H9 (cell line): ENCODE measurements around the gene DIP2C. TPM values are rescaled to one million over a fixed set of nuclear protein-coding genes. Genes with fewer than 3 reads are reported as not detected.

ENCODE experiments used
- DNase-seq: peaks from one replicate; pipeline ENCODE4 v3.0.0-alpha.2; 2017
- H2AFZ ChIP-seq: one replicate; pipeline ENCODE4 v1.6.1; 2013; ENCODE audit warnings: mild to moderate bottlenecking, low read length, control low read depth, moderate library complexity
- H2AK5ac ChIP-seq: 2 replicates; pipeline ENCODE4 v1.6.1; 2013; ENCODE audit warnings: low read length, control low read depth, mixed read lengths; ENCODE audit not compliant: insufficient read length
- H2BK120ac ChIP-seq: one replicate; pipeline ENCODE4 v1.6.1; 2013; ENCODE audit warnings: low read depth, mild to moderate bottlenecking, low read length, control low read depth, inconsistent platforms; ENCODE audit not compliant: poor library complexity, severe bottlenecking
- H2BK12ac ChIP-seq: 2 replicates; pipeline ENCODE4 v1.6.1; 2013; ENCODE audit warnings: low read length, control low read depth, mixed read lengths, low read depth; ENCODE audit not compliant: insufficient read length
- H2BK15ac ChIP-seq: 2 replicates; pipeline ENCODE4 v1.6.1; 2013; ENCODE audit warnings: low read depth, low read length, control low read depth
- H2BK20ac ChIP-seq: one replicate; pipeline ENCODE4 v1.6.1; 2013; ENCODE audit warnings: low read depth, mild to moderate bottlenecking, low read length, control low read depth, inconsistent platforms; ENCODE audit not compliant: poor library complexity, severe bottlenecking
- H2BK5ac ChIP-seq: 2 replicates; pipeline ENCODE4 v1.6.1; 2013; ENCODE audit warnings: low read length, control low read depth, mixed read lengths; ENCODE audit not compliant: insufficient read length
- H3K14ac ChIP-seq: 2 replicates; pipeline ENCODE4 v1.6.1; 2013; ENCODE audit warnings: low read length, control low read depth; ENCODE audit not compliant: insufficient read depth
- H3K18ac ChIP-seq: 2 replicates; pipeline ENCODE4 v1.6.1; 2013; ENCODE audit warnings: low read depth, mild to moderate bottlenecking, mixed read lengths, low read length, control low read depth; ENCODE audit not compliant: insufficient read length
- H3K23ac ChIP-seq: 2 replicates; pipeline ENCODE4 v1.6.1; 2013; ENCODE audit warnings: low read length, control low read depth, mixed read lengths, low read depth; ENCODE audit not compliant: insufficient read length
- H3K23me2 ChIP-seq: 2 replicates; pipeline ENCODE4 v1.6.1; 2013; ENCODE audit warnings: low read depth, mild to moderate bottlenecking, mixed read lengths, low read length, control low read depth; ENCODE audit not compliant: insufficient read length, poor library complexity, severe bottlenecking
- H3K27ac ChIP-seq: 2 replicates; pipeline ENCODE4 v1.5.1; 2013; ENCODE audit warnings: low read length, control low read depth, mixed read lengths, low read depth; ENCODE audit not compliant: insufficient read length
- H3K27me3 ChIP-seq: 2 replicates; pipeline ENCODE4 v1.6.1; 2013; ENCODE audit warnings: low read length, control low read depth, inconsistent platforms; ENCODE audit not compliant: insufficient read depth
- H3K4ac ChIP-seq: 2 replicates; pipeline ENCODE4 v1.6.1; 2013; ENCODE audit warnings: low read depth, mild to moderate bottlenecking, control low read depth, inconsistent platforms, low read length, moderate library complexity
- H3K4me1 ChIP-seq: 2 replicates; pipeline ENCODE4 v1.6.1; 2013; ENCODE audit warnings: low read length, control low read depth, inconsistent platforms; ENCODE audit not compliant: insufficient read depth
- H3K4me2 ChIP-seq: 2 replicates; pipeline ENCODE4 v1.6.1; 2013; ENCODE audit warnings: low read length, control low read depth, mixed read lengths; ENCODE audit not compliant: insufficient read length, insufficient read depth
- H3K56ac ChIP-seq: 2 replicates; pipeline ENCODE4 v1.6.1; 2013; ENCODE audit warnings: low read depth, mild to moderate bottlenecking, mixed read lengths, low read length, control low read depth; ENCODE audit not compliant: insufficient read length
- H3K79me1 ChIP-seq: 2 replicates; pipeline ENCODE4 v1.6.1; 2013; ENCODE audit warnings: low read depth, mild to moderate bottlenecking, moderate library complexity, low read length, control low read depth, inconsistent platforms; ENCODE audit not compliant: insufficient read depth, poor library complexity, severe bottlenecking
- H3K79me2 ChIP-seq: 2 replicates; pipeline ENCODE4 v1.6.1; 2013; ENCODE audit warnings: low read length, control low read depth, inconsistent platforms; ENCODE audit not compliant: insufficient read depth
- H3K9ac ChIP-seq: 2 replicates; pipeline ENCODE4 v1.6.1; 2013; ENCODE audit warnings: low read length, control low read depth, mixed read lengths; ENCODE audit not compliant: insufficient read length; ENCODE audit errors: extremely low read depth
- H3K9me3 ChIP-seq: one replicate; pipeline ENCODE4 v1.6.1; 2013; ENCODE audit warnings: low read depth, low read length, inconsistent platforms; ENCODE audit not compliant: control insufficient read depth
- H3T11ph ChIP-seq: one replicate; pipeline ENCODE4 v1.6.1; 2013; ENCODE audit warnings: mild to moderate bottlenecking, low read length, control low read depth, inconsistent platforms
- H4K20me1 ChIP-seq: one replicate; pipeline ENCODE4 v1.6.1; 2013; ENCODE audit not compliant: control insufficient read depth, insufficient read length, insufficient read depth
- H4K5ac ChIP-seq: 2 replicates; pipeline ENCODE4 v1.6.1; 2013; ENCODE audit warnings: low read depth, mild to moderate bottlenecking, mixed read lengths, low read length, control low read depth; ENCODE audit not compliant: insufficient read length
- H4K8ac ChIP-seq: replicated peaks from 2 replicates; pipeline ENCODE4 v1.6.1; 2013; ENCODE audit warnings: low read length, control low read depth, mixed read lengths, low read depth; ENCODE audit not compliant: insufficient read length
- H4K91ac ChIP-seq: 2 replicates; pipeline ENCODE4 v1.6.1; 2013; ENCODE audit warnings: low read depth, mild to moderate bottlenecking, moderate library complexity, mixed read lengths, low read length, control low read depth; ENCODE audit not compliant: insufficient read length
- H3K27ac Mint-ChIP-seq, 3 experiments: 2 replicates in 2 of 3; 3 replicates in 1 of 3; pipeline ENCODE4 v1.8.0; 2020 to 2021; ENCODE audit warnings: mixed read lengths in 3 of 3, mild to moderate bottlenecking in 1 of 3, moderate library complexity in 1 of 3
- H3K27me3 Mint-ChIP-seq: 2 replicates; pipeline ENCODE4 v1.8.0; 2021; ENCODE audit warnings: low read depth, mild to moderate bottlenecking, moderate library complexity, mixed read lengths
- H3K36me3 Mint-ChIP-seq, 3 experiments: 2 replicates in 2 of 3; 3 replicates in 1 of 3; pipeline ENCODE4 v1.8.0; 2020 to 2021; ENCODE audit warnings: low read depth in 3 of 3, mixed read lengths in 3 of 3; ENCODE audit not compliant: insufficient read depth in 1 of 3
- H3K4me1 Mint-ChIP-seq, 2 experiments: 2 replicates each; pipeline ENCODE4 v1.8.0; 2020; ENCODE audit warnings: mixed read lengths in 2 of 2
- H3K4me3 Mint-ChIP-seq, 2 experiments: 2 replicates in 1 of 2; 3 replicates in 1 of 2; pipeline ENCODE4 v1.8.0; 2020 to 2021; ENCODE audit warnings: mild to moderate bottlenecking in 2 of 2, mixed read lengths in 2 of 2, moderate library complexity in 1 of 2
- H3K9me3 Mint-ChIP-seq, 2 experiments: 2 replicates in 1 of 2; 3 replicates in 1 of 2; pipeline ENCODE4 v1.8.0; 2020; ENCODE audit warnings: mild to moderate bottlenecking in 2 of 2, mixed read lengths in 2 of 2, moderate library complexity in 1 of 2
- WGBS: extraction: QIAGEN DNeasy Blood & Tissue Kit; methylation state at CpG from one replicate; pipeline ENCODE4 v1.1.7; 2013; ENCODE audit warnings: missing lambda C conversion rate, low lambda C conversion rate, mixed read lengths; ENCODE audit not compliant: insufficient read length; ENCODE audit errors: extremely low coverage; 5-methylcytosine and 5-hydroxymethylcytosine counted together
- total RNA-seq: library from RNA; stranded (reverse); gene quantifications from 2 replicates; pipeline ENCODE4 v1.2.1, GENCODE V29; 2021
- TF ChIP-seq, protein P1 (sequence below): fragments of 200-600 bp; sonication (generic); conservative IDR thresholded peaks from 3 replicates; pipeline ENCODE4 v1.8.0; 2021; ENCODE audit warnings: antibody characterized with exemption, mild to moderate bottlenecking

Gene DIP2C
- total RNA-seq, 1 experiment from 2014 or later = 7.9 TPM

DNA sequence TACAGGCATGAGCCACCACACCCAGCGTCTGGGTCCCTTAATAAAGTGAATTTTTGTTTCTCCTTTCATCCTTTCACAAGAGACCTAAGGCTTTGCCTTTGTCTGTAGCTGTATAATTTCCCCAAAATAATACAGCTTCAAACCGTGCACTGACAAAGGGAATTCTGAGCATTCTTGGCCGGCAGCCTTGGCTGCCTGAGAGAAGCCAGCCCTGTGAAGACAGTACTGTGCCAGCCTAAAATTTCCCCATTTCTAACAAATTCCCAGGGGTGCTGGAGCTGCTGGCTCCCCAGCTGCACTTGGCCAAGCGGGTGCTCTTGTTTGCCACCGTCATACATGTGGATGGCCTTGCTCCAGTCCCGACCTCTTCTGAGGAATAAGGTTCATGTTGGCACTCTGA, 448.0 kb downstream of the DIP2C start:
- no peak overlapping the region for H3K4ac ChIP-seq
- no peak overlapping the region for H2BK15ac ChIP-seq
- DNase-seq = no peak
- H3K27me3 ChIP-seq = no peaks in the 10 kb centered on the region
- no peaks in the 10 kb centered on the region for H3K9me3 Mint-ChIP-seq
- TF ChIP-seq, protein P1, sequence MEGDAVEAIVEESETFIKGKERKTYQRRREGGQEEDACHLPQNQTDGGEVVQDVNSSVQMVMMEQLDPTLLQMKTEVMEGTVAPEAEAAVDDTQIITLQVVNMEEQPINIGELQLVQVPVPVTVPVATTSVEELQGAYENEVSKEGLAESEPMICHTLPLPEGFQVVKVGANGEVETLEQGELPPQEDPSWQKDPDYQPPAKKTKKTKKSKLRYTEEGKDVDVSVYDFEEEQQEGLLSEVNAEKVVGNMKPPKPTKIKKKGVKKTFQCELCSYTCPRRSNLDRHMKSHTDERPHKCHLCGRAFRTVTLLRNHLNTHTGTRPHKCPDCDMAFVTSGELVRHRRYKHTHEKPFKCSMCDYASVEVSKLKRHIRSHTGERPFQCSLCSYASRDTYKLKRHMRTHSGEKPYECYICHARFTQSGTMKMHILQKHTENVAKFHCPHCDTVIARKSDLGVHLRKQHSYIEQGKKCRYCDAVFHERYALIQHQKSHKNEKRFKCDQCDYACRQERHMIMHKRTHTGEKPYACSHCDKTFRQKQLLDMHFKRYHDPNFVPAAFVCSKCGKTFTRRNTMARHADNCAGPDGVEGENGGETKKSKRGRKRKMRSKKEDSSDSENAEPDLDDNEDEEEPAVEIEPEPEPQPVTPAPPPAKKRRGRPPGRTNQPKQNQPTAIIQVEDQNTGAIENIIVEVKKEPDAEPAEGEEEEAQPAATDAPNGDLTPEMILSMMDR = no peak
- no peak overlapping the region for H2AK5ac ChIP-seq
- H2BK120ac ChIP-seq = no peak overlapping the region
- H3K9ac ChIP-seq = no peak overlapping the region
- no peak overlapping the region for H3K18ac ChIP-seq
- no peak overlapping the region for H3T11ph ChIP-seq
- H3K4me1 ChIP-seq = no peaks in the 10 kb centered on the region
- H3K79me1 ChIP-seq = no peaks in the 10 kb centered on the region
- H3K9me3 ChIP-seq = no peaks in the 10 kb centered on the region
- H3K36me3 Mint-ChIP-seq = peaks cover 0 to 19% (median 9%) of the 10 kb centered on the region in 3 experiments; a peak in 4 of 7 replicates
- H3K56ac ChIP-seq = no peak overlapping the region
- no peak overlapping the region for H4K91ac ChIP-seq
- H2BK5ac ChIP-seq = no peak overlapping the region
- no peak overlapping the region for H4K5ac ChIP-seq
- no peak overlapping the region for H2AFZ ChIP-seq
- H2BK20ac ChIP-seq = no peak overlapping the region
- H3K23me2 ChIP-seq = no peaks in the 10 kb centered on the region
- H4K20me1 ChIP-seq = no peaks in the 10 kb centered on the region
- no peaks in the 10 kb centered on the region for H3K79me2 ChIP-seq
- WGBS = no CpG with 5 or more reads among the region's 6 CpGs
- H3K4me3 Mint-ChIP-seq = no peak overlapping the region
- no peak overlapping the region for H3K4me2 ChIP-seq
- peaks cover 3 to 6% of the 10 kb centered on the region in 2 experiments; a peak in 3 of 4 replicates for H3K4me1 Mint-ChIP-seq
- H2BK12ac ChIP-seq = no peak overlapping the region
- no peak overlapping the region for H3K14ac ChIP-seq
- H3K27me3 Mint-ChIP-seq = no peaks in the 10 kb centered on the region
- H3K27ac ChIP-seq = no peak overlapping the region
- no peak overlapping the region for H3K23ac ChIP-seq
- no peak overlapping the region for H4K8ac ChIP-seq
- no peak overlapping the region for H3K27ac Mint-ChIP-seq
